ENCODE data around the gene KIF27.
"Not testable (repeated sequence)": the region's sequence is repeated elsewhere in the genome, so short reads cannot be mapped to it uniquely, and the experiment has no call there.

Gene KIF27

DNA sequence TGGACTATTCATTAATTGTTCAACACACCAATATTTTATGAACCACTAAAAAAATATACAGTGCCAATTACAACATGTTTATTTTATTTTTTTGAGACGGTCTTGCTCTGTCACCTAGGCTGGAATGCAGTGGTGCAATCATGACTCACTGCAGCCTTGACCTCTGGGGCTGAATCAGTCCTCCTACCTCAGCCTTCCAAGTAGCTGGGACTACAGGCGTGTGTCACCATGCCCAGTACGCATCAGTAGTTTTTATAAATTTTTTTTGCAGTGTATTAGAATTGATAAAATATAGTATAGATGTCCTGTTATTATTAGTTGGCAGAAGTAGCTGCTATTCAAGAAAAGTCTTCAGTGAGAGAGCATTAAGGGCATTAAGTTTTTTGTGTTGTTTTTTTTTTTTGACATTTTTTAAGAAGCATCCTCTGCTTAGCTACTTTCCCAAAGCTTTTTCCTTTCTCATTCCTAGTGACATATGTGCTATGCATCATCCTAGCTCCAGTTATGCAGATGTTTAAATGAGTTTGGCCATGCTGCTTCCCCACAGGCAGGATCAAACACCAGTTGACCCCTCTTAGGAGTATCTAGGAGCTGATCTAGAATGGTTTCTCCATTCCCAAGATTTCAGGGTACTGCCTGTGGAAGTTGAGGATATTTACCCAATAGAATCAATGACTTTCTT, 35.5 kb downstream of the KIF27 start:
- not testable (repeated sequence) for H3K4me3 ChIP-seq (ENCODE audit: low read depth, low read length)

DNA sequence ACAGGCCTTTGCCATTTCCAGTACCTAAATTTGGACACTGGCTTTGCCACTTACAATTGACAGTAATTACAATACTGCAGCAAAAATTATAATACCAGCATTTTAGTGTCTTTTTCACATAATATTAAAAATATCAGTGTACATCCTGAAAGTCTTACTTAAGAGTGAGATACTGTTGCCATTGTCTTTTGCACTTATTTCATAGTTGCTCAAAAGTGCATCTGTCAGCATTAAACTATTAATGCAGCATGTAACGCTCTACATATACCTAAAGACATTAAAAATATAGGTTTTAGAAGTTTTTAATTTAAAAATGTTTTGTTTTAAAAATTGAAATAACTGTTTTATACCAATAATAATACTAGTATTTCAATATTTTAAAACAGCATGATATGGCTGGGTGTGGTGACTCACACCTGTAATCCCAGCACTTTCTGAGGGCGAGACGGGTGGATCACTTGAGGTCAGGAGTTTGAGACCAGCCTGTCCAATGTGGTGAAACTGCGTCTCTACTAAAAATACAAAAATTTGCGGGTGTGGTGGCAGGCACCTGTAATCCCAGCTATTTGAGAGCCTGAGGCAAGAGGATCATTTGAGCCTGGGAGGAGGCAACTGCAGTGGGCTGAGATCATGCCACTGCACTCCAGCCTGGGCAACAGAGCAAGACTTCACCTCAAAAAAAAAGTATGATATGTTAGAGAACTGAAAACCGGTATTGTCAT, 39.4 kb downstream of the KIF27 start:
- not testable (repeated sequence) for H3K4me3 ChIP-seq (ENCODE audit: low read depth, low read length)

DNA sequence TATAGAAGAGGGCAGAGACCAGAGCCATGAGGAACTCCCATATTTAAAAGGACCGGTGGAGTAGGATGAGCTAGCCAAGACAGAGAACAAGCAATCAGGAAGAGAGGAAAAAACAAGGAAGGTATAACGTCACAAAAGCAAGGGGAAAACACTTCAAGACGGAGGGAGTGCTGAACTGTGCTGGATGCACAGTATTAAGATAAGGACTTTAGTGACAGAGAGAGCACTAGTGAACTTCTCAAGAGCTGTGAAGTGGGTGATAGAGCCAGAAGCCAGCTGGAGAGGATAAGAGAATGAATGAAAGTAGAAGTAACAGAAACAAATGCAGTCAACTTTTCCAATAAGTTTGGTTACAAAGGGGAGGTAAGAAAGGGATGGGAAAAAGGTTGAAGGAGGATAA, 45.7 kb downstream of the KIF27 start:
- H3K4me3 ChIP-seq (ENCODE audit: low read depth, low read length): not testable (repeated sequence)

DNA sequence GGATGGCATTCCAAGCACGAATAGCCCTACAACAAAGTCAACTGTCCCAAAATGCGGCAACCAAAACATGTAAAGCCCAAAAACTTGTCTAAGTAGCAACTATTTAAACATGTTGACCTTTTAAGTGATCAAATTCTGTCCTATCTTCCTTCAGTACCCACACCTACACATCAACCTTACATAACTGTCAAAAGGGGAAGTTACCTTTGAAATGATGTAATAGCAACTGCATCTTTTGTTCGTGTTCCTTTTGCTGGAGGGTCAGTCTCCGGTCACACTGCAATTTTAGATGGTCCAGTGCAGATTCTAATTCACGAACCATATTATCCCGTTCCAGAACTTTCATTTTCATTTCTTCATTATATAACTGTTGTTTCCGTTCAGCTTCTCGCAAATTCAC, 71.3 kb downstream of the KIF27 start:
- not testable (repeated sequence) for H3K4me3 ChIP-seq (ENCODE audit: low read depth, low read length)

DNA sequence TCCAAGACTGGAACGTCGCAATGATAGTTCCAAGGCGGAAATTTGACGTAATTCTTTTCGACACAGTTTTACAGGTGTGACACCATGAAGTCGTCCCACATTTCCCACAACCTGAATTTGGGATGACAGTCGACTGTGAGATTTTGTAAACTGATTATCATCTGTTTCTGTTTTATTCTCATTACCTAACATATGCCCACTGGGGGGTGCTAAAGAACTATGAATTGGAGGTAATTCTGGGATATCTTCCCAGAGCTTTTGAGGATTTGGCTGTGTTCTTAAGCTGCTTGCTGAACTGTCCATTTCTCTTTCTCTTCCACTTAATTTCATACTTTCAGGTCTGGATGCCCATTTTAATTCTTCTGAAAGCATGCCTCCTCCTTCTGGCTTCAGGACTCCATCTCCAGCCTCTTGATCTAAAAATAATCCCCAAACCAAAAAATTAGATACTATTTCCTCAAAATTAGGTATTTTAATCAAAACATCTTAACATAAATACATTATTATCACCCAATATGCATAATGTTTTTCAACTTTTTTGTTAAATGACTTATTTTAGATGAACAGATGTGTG, 84.1 kb downstream of the KIF27 start:
- H3K4me3 ChIP-seq (ENCODE audit: low read depth, low read length): not testable (repeated sequence)

DNA sequence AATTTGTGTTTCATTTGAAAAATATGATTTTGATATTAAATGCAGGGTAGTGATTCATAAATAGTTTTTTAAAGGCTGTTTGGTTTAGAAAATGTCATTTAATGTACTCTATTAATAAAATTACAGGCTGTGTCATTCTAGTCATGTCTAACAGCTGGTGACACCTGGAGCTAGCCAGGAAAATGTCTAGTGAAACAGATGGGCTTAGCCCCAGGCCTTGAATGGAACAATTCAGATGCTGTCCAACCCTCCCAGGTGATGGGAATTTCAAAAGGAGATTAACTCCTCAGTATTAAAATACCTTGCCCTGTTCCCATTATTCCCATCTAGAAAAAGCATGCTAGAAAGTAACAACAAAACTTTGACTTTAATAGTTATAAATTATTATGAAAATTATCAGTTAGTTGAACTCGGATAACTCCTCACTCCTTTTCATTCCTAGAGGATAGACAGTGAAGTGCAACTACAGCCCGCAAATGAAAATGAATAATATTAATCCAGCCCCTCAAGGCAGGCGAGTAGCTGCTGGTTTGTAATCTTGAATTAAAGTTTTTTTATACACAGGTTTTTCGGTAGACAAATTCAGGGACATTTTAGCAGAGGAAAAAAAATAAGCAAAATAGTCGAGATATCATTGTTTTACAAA, 90.7 kb downstream of the KIF27 start:
- not testable (repeated sequence) for H3K4me3 ChIP-seq (ENCODE audit: low read depth, low read length)

DNA sequence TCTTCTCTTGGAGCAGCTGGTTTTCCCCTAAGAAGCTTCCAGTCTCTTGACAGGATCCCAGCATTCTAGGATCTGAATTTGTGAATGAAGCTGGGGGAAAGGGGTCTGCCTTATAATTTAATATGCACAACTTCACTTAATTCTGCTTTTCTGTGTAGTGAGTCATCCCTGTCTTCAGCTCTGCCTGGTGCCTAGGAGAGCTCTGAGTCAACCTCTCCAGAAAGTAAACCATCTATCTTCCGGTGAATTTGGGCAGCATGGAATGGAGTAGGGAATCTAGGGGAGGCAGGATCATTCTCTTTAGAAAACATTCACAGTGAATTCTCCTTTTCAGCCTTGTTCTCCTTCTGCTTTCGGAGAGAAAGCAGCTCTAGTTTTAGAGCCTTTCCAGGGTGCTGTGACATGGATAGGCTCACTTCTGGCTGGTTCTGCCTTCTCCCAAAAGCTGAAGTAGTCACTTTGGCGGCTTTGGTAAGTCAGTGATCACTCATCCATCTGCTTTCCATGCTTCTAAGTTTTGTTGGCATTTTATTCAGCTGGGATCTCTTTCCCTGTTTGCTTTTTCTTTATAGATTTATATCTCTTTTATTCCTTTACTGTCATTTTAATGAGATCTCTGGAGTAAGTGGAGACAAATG, 96.1 kb downstream of the KIF27 start:
- H3K4me3 ChIP-seq (ENCODE audit: low read depth, low read length): not testable (repeated sequence)

DNA sequence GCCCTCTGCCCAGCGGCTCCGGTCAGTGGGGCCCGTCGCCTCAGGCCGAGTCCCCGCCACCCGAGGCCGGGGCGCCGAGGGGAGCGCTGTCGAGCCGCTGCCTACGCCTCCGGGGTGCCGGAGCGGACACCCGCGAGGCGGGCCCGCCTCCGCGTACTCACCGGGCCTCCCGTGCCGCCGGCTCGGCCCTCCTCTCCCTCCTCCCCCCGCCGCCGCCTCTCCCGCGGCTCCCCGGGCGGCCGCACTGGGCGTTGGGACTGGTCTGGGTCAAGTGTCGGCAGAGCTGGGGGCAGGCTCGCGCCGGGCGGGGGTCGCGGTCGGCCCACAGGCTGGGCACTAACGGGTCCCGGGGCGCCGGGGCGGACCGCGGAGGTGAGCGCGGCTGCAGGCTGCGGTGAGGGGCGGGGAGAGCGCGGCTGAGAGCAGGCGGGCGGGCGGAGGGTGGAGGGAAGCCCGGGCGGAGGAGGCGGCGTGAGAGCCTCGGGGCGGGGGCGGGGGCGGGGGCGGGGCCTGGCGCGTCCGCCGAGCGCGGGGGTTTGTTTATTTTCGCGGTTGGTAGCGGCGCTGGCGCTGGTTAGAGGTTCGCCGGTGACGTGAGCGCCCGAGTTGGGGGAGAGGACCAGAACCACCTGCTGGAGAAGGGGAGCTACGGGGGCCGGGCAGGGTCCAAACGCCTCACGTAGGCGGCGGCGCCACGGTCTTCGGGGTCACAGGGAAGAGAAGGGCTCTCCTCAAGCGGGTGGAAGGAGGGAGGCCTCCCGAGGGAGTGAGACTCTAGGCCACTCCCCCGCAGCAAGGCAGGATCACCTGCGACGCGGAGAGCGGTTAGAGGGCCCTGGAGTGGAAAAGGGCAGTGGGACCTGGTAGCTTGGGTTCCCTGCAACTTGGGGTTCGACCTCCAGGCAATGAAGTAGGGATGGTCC, 103.6 kb downstream of the KIF27 start, which contains the start of gene GKAP1:
Gene GKAP1 (minus strand): TSS at position 414 of the 923 bp plus-strand sequence. CDS start 11,252 bp downstream, outside the sequence.
- TF ChIP-seq, protein P1, sequence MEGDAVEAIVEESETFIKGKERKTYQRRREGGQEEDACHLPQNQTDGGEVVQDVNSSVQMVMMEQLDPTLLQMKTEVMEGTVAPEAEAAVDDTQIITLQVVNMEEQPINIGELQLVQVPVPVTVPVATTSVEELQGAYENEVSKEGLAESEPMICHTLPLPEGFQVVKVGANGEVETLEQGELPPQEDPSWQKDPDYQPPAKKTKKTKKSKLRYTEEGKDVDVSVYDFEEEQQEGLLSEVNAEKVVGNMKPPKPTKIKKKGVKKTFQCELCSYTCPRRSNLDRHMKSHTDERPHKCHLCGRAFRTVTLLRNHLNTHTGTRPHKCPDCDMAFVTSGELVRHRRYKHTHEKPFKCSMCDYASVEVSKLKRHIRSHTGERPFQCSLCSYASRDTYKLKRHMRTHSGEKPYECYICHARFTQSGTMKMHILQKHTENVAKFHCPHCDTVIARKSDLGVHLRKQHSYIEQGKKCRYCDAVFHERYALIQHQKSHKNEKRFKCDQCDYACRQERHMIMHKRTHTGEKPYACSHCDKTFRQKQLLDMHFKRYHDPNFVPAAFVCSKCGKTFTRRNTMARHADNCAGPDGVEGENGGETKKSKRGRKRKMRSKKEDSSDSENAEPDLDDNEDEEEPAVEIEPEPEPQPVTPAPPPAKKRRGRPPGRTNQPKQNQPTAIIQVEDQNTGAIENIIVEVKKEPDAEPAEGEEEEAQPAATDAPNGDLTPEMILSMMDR (IDR thresholded peaks at IDR 0.05; ENCODE audit: borderline replicate concordance, insufficient read depth, low read depth, low read length): peak; percentile 46; the same call in 1 of the 2 replicates

DNA sequence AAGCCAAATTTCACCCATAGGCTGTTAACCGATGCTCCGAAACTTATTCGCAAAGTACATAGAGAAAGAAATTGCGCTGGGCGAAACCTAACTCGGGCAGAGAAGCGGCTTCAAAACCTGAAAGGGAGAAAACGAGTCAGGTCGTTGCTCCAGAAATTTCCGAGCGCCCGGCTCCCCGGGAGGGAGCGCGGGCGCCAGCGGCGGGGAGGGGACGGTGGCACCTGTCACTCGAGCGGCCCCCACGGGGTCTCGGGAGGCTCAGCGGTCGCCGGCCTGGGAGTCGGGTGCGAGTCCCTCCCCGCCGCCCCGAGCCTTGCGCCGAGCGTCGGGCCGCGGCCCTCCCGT, 104.2 kb downstream of the KIF27 start:
- peak overlapping the region; percentile 71 for H3K4me3 ChIP-seq (ENCODE audit: low read depth, low read length)

More for the DNA sequence above, 103.6 kb downstream of the KIF27 start, which contains the start of gene GKAP1:
- H3K4me3 ChIP-seq (ENCODE audit: low read depth, low read length): peak within 1 kb of the TSS; percentile 71

DNA sequence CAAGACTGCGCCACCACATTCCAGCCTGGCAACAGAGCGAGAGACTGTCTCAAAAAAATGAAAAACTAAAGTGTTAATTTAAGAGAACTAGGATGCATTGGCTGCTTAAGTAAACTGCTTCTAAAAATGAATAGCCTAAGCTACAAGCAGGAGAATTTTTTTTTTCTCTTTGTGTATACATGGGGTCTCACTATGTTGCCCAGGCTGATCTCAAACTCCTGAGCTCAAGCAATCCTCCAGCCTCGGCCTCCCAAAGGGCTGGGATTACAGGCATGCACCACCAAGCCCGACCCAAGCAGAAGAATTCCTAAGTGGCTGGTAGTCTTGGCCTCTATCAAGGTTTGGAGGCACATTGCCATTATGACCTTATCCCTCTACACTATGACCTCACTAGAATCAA, 106.1 kb downstream of the KIF27 start:
- H3K4me3 ChIP-seq (ENCODE audit: low read depth, low read length): not testable (repeated sequence)

DNA sequence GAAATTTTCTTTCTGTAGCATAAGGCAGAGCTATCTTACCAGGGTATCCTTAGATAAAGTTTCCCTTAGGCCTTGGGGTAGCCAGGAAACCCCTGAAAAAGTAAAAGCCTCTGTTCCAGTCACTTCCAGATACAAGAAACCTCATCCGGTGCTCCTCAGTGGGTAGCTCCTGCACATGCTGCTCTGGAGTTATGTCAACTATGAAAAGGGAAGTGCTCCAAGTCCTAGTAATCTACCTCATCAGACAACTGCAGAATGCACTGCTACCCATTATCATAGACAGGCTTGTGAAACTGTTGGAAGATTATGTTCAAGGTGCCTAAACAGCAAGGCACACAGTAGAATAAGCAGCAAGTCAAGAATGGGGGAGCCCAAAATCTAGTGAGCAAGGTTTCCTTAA, 112.0 kb downstream of the KIF27 start:
- not testable (repeated sequence) for H3K4me3 ChIP-seq (ENCODE audit: low read depth, low read length)

DNA sequence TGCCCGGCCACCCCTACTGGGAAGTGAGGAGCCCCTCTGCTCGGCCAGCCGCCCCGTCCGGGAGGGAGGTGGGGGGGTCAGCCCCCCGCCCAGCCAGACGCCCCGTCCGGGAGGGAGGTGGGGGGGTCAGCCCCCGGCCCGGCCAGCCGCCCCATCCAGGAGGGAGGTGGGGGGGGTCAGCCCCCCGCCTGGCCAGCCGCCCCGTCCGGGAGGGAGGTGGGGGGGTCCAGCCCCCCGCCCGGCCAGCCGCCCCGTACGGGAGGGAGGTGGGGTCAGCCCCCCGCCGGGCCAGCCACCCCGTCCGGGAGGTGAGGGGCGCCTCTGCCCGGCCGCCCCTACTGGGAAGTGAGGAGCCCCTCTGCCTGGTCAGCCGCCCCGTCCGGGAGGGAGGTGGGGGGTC, 116.8 kb downstream of the KIF27 start:
- not testable (repeated sequence) for H3K4me3 ChIP-seq (ENCODE audit: low read depth, low read length)

DNA sequence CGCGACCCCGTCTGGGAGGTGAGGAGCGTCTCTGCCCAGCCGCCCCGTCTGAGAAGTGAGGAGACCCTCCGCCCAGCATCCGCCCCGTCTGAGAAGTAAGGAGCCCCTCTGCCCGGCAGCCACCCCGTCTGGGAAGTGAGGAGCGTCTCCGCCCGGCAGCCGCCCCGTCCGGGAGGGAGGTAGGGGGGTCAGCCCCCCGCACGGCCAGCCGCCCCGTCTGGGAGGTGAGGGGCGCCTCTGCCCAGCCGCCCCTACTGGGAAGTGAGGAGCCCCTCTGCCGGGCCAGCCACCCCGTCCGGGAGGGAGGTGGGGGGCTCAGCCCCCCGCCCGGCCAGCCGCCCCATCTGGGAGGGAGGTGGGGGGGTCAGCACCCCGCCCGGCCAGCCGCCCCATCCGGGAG, 117.3 kb downstream of the KIF27 start:
- not testable (repeated sequence) for H3K4me3 ChIP-seq (ENCODE audit: low read depth, low read length)
